Measurements from ENCODE around the gene UST. TPM values are rescaled to one million over a fixed set of nuclear protein-coding genes. Genes with fewer than 3 reads are reported as not detected.

UST gene
- polyA plus RNA-seq, 1 donor (not counting 4 experiments of a cell fraction or from before 2014, with no cell fraction given) = 6.1 TPM

DNA sequence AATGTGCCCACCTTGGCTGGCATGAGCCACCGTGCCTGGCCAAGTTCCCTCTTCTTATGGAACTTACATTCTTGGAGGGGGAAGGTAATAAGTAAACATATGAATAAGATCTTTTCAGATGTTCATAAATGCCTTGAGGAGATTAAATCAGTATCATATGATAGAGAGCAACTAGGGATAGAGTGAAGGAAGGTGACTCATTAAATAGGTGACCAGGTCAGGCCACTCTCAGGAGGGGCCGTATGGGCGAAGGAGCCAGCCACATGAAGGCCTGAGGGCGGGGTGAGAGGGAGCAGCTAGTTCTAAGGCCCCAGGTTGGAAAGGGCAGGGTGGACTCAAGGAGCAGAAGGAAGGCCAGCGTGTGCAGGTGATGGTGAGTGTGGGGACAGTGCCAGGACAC is 91.1 kb downstream of the UST start:
- Histone ChIP-seq H3K4me1 (ENCODE audit: control insufficient read depth, extremely low read depth, insufficient read depth, low read length) (peaks cover 30% of the 10 kb centered on the region), H3K9me3 (ENCODE audit: control insufficient read depth, low read depth, low read length) (no peaks in the 10 kb centered on the region), H3K79me2 (ENCODE audit: control insufficient read depth, insufficient read depth, low read length) (no peaks in the 10 kb centered on the region), H3K9ac (ENCODE audit: control insufficient read depth, extremely low read depth, insufficient read depth, low read length) (no peak overlapping the region), H3K36me3 (ENCODE audit: control insufficient read depth in 2 of 2, extremely low read depth in 1 of 2, insufficient read depth in 2 of 2, low read length in 2 of 2) (no peaks in the 10 kb centered on the region), H3K27ac (ENCODE audit: control insufficient read depth, insufficient read depth, low read length) (no peak overlapping the region), H3K4me3 (ENCODE audit: control insufficient read depth in 2 of 3, extremely low read depth in 1 of 3, insufficient read depth in 2 of 3, low read depth in 1 of 3, low read length in 3 of 3) (no peak overlapping the region), H3K27me3 (ENCODE audit: control insufficient read depth, extremely low read depth, insufficient read depth, low read length) (no peaks in the 10 kb centered on the region), H2AFZ (ENCODE audit: control insufficient read depth, low read length) (no peak overlapping the region), H4K20me1 (ENCODE audit: control insufficient read depth, extremely low read depth, insufficient read depth, low read length) (no peaks in the 10 kb centered on the region), H3K9me1 (ENCODE audit: control insufficient read depth, extremely low read depth, insufficient read depth, low read length) (no peaks in the 10 kb centered on the region), H3K4me2 (ENCODE audit: control insufficient read depth, extremely low read depth, insufficient read depth, low read depth, low read length) (no peak overlapping the region)
- dilution Hi-C loops (cut with MboI; ENCODE audit: extremely low pct_ligation_motif_present, low sequenced_read_pairs) = no loop called here
- no peak for TF ChIP-seq EZH2 (IDR thresholded peaks at IDR 0.05; ENCODE audit: low read length)
- TF ChIP-seq, protein P1, sequence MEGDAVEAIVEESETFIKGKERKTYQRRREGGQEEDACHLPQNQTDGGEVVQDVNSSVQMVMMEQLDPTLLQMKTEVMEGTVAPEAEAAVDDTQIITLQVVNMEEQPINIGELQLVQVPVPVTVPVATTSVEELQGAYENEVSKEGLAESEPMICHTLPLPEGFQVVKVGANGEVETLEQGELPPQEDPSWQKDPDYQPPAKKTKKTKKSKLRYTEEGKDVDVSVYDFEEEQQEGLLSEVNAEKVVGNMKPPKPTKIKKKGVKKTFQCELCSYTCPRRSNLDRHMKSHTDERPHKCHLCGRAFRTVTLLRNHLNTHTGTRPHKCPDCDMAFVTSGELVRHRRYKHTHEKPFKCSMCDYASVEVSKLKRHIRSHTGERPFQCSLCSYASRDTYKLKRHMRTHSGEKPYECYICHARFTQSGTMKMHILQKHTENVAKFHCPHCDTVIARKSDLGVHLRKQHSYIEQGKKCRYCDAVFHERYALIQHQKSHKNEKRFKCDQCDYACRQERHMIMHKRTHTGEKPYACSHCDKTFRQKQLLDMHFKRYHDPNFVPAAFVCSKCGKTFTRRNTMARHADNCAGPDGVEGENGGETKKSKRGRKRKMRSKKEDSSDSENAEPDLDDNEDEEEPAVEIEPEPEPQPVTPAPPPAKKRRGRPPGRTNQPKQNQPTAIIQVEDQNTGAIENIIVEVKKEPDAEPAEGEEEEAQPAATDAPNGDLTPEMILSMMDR (optimal IDR thresholded peaks at IDR 0.05 in 1 of 3, IDR thresholded peaks at IDR 0.05 in 1 of 3, conservative IDR thresholded peaks at IDR 0.05 in 1 of 3; ENCODE audit: extremely low read depth in 1 of 3, insufficient read depth in 2 of 3, low read length in 3 of 3) = no peak
- no peak for FAIRE-seq
- no peak for DNase-seq (ENCODE audit: low read depth, low spot score)

DNA sequence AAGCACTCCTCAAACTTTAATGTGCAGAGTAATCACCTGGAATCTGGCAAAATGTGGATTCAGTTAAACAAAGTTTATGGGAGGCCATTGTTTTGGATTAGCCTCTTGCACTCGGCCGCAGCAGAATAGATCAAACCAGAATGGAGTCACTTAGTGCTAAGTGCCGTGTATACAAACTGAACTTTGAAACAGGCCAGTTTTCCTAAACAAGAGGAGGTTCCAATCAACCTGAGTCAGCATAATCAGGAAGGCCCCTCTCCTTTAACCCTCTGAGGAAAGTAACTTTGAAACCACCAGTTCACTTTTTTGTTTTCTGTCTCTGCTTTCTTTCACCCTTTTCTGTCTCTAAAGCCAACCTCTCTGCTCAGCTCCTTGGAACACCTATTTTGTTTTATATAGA is 92.2 kb downstream of the UST start:
- FAIRE-seq = no peak
- dilution Hi-C loops (cut with MboI; ENCODE audit: extremely low pct_ligation_motif_present, low sequenced_read_pairs) = no loop called here
- H3K9me3 ChIP-seq (ENCODE audit: control insufficient read depth, low read depth, low read length) = no peaks in the 10 kb centered on the region
- H3K4me1 ChIP-seq (ENCODE audit: control insufficient read depth, extremely low read depth, insufficient read depth, low read length) = peaks cover 30% of the 10 kb centered on the region
- DNase-seq (ENCODE audit: low read depth, low spot score) = no peak
- no peaks in the 10 kb centered on the region for H3K27me3 ChIP-seq (ENCODE audit: control insufficient read depth, extremely low read depth, insufficient read depth, low read length)
- H3K36me3 ChIP-seq (ENCODE audit: control insufficient read depth in 2 of 2, extremely low read depth in 1 of 2, insufficient read depth in 2 of 2, low read length in 2 of 2) = no peaks in the 10 kb centered on the region
- TF ChIP-seq EZH2 (IDR thresholded peaks at IDR 0.05; ENCODE audit: low read length) = no peak
- TF ChIP-seq, protein P1 (optimal IDR thresholded peaks at IDR 0.05 in 1 of 3, IDR thresholded peaks at IDR 0.05 in 1 of 3, conservative IDR thresholded peaks at IDR 0.05 in 1 of 3; ENCODE audit: extremely low read depth in 1 of 3, insufficient read depth in 2 of 3, low read length in 3 of 3) = no peak
- no peak overlapping the region for H3K27ac ChIP-seq (ENCODE audit: control insufficient read depth, insufficient read depth, low read length)
- no peaks in the 10 kb centered on the region for H3K79me2 ChIP-seq (ENCODE audit: control insufficient read depth, insufficient read depth, low read length)
- no peaks in the 10 kb centered on the region for H4K20me1 ChIP-seq (ENCODE audit: control insufficient read depth, extremely low read depth, insufficient read depth, low read length)
- H3K4me2 ChIP-seq (ENCODE audit: control insufficient read depth, extremely low read depth, insufficient read depth, low read depth, low read length) = no peak overlapping the region
- no peaks in the 10 kb centered on the region for H3K9me1 ChIP-seq (ENCODE audit: control insufficient read depth, extremely low read depth, insufficient read depth, low read length)
- H3K4me3 ChIP-seq (ENCODE audit: control insufficient read depth in 2 of 3, extremely low read depth in 1 of 3, insufficient read depth in 2 of 3, low read depth in 1 of 3, low read length in 3 of 3) = no peak overlapping the region
- no peak overlapping the region for H3K9ac ChIP-seq (ENCODE audit: control insufficient read depth, extremely low read depth, insufficient read depth, low read length)
- H2AFZ ChIP-seq (ENCODE audit: control insufficient read depth, low read length) = no peak overlapping the region
